PFSK-1 (cell line): ENCODE data around the gene WAC.

ENCODE experiments used
- FOXP2 ChIP-seq: optimal IDR thresholded peaks from 2 replicates; pipeline ENCODE3; 2011; ENCODE audit warnings: borderline replicate concordance, control low read depth, inconsistent platforms; ENCODE audit not compliant: insufficient read depth; ENCODE audit errors: extremely low read length, extremely low read depth
- POLR2AphosphoS5 ChIP-seq: IDR thresholded peaks from 2 replicates; pipeline ENCODE4 v1.6.1; 2012; ENCODE audit warnings: low read depth, mild to moderate bottlenecking, control low read depth, low read length, moderate library complexity
- SIN3A ChIP-seq: IDR thresholded peaks from 2 replicates; pipeline ENCODE4 v1.6.1; 2012; ENCODE audit warnings: mild to moderate bottlenecking, low read length, moderate library complexity, borderline replicate concordance; ENCODE audit not compliant: insufficient read depth
- TAF1 ChIP-seq: IDR thresholded peaks from 2 replicates; pipeline ENCODE4 v1.6.1; 2012; ENCODE audit warnings: low read length, control low read depth, borderline replicate concordance; ENCODE audit not compliant: insufficient read depth
- TF ChIP-seq, protein P1 (sequence below), 2 experiments: IDR thresholded peaks; 2 replicates each; pipeline versions ENCODE4 v1.6.1 to v1.8.0; 2011 to 2012; ENCODE audit warnings: low read depth in 2 of 2, low read length in 2 of 2, control low read depth in 1 of 2, inconsistent platforms in 1 of 2, mild to moderate bottlenecking in 1 of 2, moderate library complexity in 1 of 2; ENCODE audit not compliant: insufficient read depth in 1 of 2

WAC gene

DNA sequence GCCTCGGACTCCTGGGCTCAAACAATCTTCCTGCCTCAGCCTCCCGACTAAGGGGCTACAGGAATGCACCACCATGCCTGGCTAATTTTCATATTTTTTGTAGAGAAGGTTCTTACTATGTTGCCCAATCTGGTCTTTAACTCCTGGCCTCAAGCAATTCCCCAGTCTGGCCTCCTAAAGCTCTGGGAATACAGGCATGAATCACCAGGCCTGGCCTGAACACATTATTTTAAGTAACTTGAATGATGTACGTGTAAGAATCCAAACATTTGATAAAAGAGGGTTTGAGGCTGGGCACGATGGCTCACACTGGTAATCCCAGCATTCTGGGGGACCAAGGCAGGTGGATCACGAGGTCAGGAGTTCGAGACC, 131.4 kb downstream of the WAC start:
- TF ChIP-seq POLR2AphosphoS5 (no peak), SIN3A (no peak), TAF1 (no peak), FOXP2 (no peak)
- TF ChIP-seq, protein P1, sequence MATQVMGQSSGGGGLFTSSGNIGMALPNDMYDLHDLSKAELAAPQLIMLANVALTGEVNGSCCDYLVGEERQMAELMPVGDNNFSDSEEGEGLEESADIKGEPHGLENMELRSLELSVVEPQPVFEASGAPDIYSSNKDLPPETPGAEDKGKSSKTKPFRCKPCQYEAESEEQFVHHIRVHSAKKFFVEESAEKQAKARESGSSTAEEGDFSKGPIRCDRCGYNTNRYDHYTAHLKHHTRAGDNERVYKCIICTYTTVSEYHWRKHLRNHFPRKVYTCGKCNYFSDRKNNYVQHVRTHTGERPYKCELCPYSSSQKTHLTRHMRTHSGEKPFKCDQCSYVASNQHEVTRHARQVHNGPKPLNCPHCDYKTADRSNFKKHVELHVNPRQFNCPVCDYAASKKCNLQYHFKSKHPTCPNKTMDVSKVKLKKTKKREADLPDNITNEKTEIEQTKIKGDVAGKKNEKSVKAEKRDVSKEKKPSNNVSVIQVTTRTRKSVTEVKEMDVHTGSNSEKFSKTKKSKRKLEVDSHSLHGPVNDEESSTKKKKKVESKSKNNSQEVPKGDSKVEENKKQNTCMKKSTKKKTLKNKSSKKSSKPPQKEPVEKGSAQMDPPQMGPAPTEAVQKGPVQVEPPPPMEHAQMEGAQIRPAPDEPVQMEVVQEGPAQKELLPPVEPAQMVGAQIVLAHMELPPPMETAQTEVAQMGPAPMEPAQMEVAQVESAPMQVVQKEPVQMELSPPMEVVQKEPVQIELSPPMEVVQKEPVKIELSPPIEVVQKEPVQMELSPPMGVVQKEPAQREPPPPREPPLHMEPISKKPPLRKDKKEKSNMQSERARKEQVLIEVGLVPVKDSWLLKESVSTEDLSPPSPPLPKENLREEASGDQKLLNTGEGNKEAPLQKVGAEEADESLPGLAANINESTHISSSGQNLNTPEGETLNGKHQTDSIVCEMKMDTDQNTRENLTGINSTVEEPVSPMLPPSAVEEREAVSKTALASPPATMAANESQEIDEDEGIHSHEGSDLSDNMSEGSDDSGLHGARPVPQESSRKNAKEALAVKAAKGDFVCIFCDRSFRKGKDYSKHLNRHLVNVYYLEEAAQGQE (IDR thresholded peaks at IDR 0.05; ENCODE audit: insufficient read depth in 1 of 2, low read depth in 2 of 2, low read length in 2 of 2): no peak

- TF ChIP-seq SIN3A (no peak), POLR2AphosphoS5 (no peak), TAF1 (no peak), FOXP2 (no peak)
- TF ChIP-seq, protein P1 (IDR thresholded peaks at IDR 0.05; ENCODE audit: insufficient read depth in 1 of 2, low read depth in 2 of 2, low read length in 2 of 2): no peak
Observed at GRCh38 chr10:28666751-28667467, 134.0 kb downstream of the WAC start.

DNA sequence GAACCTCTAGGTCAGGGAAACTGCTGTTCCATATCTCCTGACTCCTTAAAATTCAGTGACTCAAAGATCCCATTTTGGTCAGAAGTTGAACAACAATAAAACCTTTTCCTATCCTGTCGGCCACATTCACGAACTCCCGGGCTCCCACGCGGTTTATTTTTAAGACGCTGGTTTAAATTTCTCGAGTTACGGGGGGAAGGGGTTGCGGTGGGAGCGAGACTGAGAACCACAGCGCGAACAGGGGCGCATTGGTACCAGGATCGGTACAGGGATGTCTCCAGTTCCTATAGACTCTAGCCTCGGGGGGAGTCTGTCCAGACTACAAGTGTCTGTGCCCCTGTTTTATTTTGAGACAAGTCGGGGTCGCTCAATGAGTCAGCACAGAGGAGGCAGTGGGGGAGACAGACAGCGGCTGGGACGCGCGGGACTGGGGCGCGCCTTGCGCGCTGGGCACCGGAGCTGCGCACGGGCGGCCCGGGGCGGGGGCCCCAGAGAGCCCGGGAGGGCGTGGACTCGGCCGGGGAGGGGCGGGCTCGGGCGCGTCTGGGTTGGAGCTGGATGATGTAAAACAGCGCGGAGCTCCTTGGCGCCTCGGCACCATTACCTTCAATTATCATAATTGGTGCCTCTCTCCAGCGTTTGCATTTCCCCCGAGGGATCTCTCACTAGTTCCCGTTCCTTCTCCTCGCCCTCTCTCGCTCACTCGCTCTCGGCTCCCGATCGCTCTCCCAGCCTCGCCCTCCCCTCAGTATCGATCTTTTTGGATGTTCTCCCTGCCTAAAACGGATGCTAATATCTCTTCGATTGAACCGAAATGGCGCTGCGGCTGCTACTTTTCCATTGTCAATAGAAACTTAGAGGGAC, 135.7 kb downstream of the WAC start:
- TF ChIP-seq, protein P1 (IDR thresholded peaks at IDR 0.05; ENCODE audit: insufficient read depth in 1 of 2, low read depth in 2 of 2, low read length in 2 of 2): no peak
- TF ChIP-seq FOXP2: no peak
- TF ChIP-seq POLR2AphosphoS5: no peak
- TF ChIP-seq SIN3A: no peak
- no peak for TF ChIP-seq TAF1

DNA sequence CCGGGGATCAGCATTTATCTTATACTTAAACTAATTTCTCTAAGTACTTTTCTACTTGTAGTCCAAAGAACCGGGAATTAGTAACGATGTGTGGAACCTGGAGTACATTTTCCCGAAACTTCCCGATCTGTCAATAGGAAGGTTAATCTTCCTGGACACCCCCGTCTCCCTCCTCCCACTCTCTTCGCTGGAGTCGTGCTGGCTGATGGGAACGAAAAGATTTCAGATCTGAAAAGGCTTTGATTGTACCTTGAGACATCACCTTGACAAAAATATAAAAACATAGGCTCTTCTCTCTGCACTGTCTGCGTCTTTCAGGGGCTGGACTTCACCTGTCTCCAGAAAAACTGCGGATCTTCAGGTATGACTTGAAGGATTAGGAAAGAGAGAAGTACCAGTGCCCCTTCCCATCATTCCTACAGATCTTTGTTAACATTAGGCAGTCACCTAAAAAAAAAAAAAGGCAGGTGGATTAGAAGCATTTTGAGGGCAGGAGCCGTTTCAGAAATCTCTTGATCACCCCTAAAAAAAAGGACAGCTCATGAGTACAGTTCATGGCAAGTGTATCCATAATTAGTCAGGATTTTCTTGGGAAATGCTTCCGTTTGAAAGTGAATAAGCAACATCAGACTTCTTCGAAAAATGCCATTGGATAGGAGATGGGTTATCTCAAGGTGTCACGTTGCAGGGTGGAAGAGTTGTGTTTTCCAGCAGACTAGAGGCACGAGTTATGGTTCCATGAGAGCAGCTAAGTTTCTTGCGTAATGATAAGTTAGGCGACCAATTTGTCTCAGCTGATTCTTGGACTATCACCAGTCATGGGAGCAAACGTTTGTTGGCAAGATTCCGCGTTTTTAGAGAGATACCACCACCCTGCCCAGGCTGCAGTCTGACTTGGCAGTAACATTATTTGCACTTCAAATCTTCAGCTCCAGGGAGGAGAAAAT, 136.6 kb downstream of the WAC start:
- TF ChIP-seq SIN3A (no peak), TAF1 (no peak), POLR2AphosphoS5 (no peak), FOXP2 (no peak)
- TF ChIP-seq, protein P1 (IDR thresholded peaks at IDR 0.05; ENCODE audit: insufficient read depth in 1 of 2, low read depth in 2 of 2, low read length in 2 of 2): no peak
